Measurements from ENCODE around the gene DESI1.

- TF ChIP-seq, protein P1, sequence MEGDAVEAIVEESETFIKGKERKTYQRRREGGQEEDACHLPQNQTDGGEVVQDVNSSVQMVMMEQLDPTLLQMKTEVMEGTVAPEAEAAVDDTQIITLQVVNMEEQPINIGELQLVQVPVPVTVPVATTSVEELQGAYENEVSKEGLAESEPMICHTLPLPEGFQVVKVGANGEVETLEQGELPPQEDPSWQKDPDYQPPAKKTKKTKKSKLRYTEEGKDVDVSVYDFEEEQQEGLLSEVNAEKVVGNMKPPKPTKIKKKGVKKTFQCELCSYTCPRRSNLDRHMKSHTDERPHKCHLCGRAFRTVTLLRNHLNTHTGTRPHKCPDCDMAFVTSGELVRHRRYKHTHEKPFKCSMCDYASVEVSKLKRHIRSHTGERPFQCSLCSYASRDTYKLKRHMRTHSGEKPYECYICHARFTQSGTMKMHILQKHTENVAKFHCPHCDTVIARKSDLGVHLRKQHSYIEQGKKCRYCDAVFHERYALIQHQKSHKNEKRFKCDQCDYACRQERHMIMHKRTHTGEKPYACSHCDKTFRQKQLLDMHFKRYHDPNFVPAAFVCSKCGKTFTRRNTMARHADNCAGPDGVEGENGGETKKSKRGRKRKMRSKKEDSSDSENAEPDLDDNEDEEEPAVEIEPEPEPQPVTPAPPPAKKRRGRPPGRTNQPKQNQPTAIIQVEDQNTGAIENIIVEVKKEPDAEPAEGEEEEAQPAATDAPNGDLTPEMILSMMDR (IDR thresholded peaks at IDR 0.05) = no peak
- no peak for TF ChIP-seq HDAC2 (IDR thresholded peaks at IDR 0.05)
- TF ChIP-seq RAD21 (conservative IDR thresholded peaks at IDR 0.05 in 1 of 2, IDR thresholded peaks at IDR 0.05 in 1 of 2) = no peak
- no peak for TF ChIP-seq JUNB (IDR thresholded peaks at IDR 0.05)
- TF ChIP-seq HEYL (CRISPR knock-in tag; IDR thresholded peaks at IDR 0.05) = no peak
- no peak for TF ChIP-seq PBX3 (IDR thresholded peaks at IDR 0.05)
- no peak for TF ChIP-seq SMC3 (IDR thresholded peaks at IDR 0.05)
- TF ChIP-seq, protein P2, sequence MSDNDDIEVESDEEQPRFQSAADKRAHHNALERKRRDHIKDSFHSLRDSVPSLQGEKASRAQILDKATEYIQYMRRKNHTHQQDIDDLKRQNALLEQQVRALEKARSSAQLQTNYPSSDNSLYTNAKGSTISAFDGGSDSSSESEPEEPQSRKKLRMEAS (IDR thresholded peaks at IDR 0.05) = no peak
- no peak for TF ChIP-seq CEBPB (IDR thresholded peaks at IDR 0.05)
- TF ChIP-seq CHD4 (IDR thresholded peaks at IDR 0.05; ENCODE audit: borderline replicate concordance) = no peak
- TF ChIP-seq HES2 (IDR thresholded peaks at IDR 0.05) = no peak
- no peak for TF ChIP-seq RNF2 (IDR thresholded peaks at IDR 0.05; ENCODE audit: borderline replicate concordance, low read depth)
Measured at GRCh38 chr22:41664490-41664889, 43.6 kb upstream of the DESI1 start.

Data from A549 (cell line).